ENCODE results near the gene NUDT21.
"Not testable (repeated sequence)": the region's sequence is repeated elsewhere in the genome, so short reads cannot be mapped to it uniquely, and the experiment has no call there.

Gene NUDT21

GRCh38 chr16:56399047-56399446, 52.1 kb downstream of the NUDT21 start:
- no peak overlapping the region for H3K4me3 ChIP-seq (ENCODE audit: low read depth, low read length)
- no peak for DNase-seq (ENCODE audit: low read depth)
- TF ChIP-seq, protein P1, sequence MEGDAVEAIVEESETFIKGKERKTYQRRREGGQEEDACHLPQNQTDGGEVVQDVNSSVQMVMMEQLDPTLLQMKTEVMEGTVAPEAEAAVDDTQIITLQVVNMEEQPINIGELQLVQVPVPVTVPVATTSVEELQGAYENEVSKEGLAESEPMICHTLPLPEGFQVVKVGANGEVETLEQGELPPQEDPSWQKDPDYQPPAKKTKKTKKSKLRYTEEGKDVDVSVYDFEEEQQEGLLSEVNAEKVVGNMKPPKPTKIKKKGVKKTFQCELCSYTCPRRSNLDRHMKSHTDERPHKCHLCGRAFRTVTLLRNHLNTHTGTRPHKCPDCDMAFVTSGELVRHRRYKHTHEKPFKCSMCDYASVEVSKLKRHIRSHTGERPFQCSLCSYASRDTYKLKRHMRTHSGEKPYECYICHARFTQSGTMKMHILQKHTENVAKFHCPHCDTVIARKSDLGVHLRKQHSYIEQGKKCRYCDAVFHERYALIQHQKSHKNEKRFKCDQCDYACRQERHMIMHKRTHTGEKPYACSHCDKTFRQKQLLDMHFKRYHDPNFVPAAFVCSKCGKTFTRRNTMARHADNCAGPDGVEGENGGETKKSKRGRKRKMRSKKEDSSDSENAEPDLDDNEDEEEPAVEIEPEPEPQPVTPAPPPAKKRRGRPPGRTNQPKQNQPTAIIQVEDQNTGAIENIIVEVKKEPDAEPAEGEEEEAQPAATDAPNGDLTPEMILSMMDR (IDR thresholded peaks at IDR 0.05; ENCODE audit: insufficient read depth, low read depth, low read length, missing control alignments), result no peak

- not testable (repeated sequence) for H3K4me3 ChIP-seq (ENCODE audit: low read depth, low read length); DNase-seq (ENCODE audit: low read depth)
Observed at GRCh38 chr16:56396724-56397123, 54.4 kb downstream of the NUDT21 start.

DNA sequence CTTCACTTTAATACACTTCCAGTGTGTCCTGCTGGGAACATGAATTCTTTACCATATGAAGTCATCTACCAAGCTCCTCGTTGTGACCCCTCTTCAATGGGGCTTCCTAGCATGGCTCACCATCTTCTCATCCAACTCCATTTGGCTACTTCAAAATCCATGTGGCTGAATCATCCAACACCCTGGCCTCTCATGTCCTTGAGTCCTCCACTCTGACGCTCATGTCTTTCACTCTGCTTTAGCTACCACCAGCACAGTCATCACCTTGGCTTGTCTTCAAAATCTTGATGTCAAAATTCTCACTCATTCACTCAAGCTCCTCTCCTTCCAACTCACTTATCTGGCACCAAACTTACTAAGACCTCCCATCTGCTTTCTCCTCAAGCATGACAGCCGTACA, 61.6 kb downstream of the NUDT21 start:
- no peak for DNase-seq (ENCODE audit: low read depth)
- H3K4me3 ChIP-seq (ENCODE audit: low read depth, low read length), result no peak overlapping the region
- TF ChIP-seq, protein P1 (IDR thresholded peaks at IDR 0.05; ENCODE audit: insufficient read depth, low read depth, low read length, missing control alignments), result no peak

GRCh38 chr16:56388209-56388608, 62.9 kb downstream of the NUDT21 start:
- H3K4me3 ChIP-seq (ENCODE audit: low read depth, low read length), result no peak overlapping the region
- DNase-seq (ENCODE audit: low read depth), result no peak
- TF ChIP-seq, protein P1 (IDR thresholded peaks at IDR 0.05; ENCODE audit: insufficient read depth, low read depth, low read length, missing control alignments), result no peak

GRCh38 chr16:56387396-56387795, 63.7 kb downstream of the NUDT21 start:
- TF ChIP-seq, protein P1 (IDR thresholded peaks at IDR 0.05; ENCODE audit: insufficient read depth, low read depth, low read length, missing control alignments), result no peak
- H3K4me3 ChIP-seq (ENCODE audit: low read depth, low read length), result no peak overlapping the region
- DNase-seq (ENCODE audit: low read depth), result no peak

DNA sequence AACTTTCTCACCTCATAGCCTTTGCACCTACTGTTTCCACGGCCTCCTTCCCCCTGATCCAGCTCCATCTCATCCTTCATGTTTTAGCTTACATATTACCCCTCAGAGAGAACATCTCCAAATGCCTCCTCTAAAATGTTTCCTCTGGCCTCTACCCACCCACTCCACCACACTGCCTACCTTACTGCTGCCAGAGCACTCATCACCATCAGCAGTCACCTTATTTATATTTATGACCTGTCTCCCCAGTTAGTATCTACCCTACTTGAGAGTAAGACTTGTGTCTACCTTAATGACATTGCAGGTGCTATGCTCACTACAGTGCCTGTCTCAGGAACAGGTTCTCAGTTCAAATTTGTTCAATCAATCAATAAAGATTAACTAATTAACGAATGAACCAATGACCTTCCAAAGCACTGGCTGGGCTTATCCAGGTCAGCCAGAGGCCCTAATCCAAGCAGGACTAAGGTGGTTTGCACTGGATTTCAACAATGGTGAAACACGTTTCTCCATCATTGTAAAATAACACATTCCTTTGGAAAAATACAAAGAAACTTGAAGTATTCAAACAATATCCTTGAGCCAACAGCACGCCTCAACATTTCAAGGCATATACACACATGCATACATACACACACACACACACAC, 66.9 kb downstream of the NUDT21 start:
- no peak overlapping the region for H3K4me3 ChIP-seq (ENCODE audit: low read depth, low read length)
- TF ChIP-seq, protein P1 (IDR thresholded peaks at IDR 0.05; ENCODE audit: insufficient read depth, low read depth, low read length, missing control alignments), result no peak
- DNase-seq (ENCODE audit: low read depth), result no peak

DNA sequence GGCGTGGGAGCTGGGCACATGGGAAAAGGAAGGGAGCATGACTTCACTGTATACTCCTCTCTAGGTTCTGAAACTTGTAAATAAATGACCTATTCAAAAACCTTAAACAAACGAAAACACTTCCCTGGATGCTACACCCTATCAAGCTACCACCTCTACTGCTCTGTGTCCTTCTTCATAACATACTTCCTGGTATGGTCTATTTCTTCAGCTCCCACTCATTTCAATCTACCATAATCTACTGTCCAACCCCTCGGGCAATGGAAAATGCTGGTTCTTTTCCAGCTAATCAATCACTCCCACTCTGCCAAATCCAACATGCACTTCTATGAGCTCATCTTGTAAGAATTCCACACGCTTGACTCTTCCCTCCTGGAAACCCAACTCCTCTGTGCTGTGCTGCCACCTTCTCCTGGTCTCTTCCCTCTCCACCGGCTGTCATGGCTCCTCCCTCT, 68.2 kb downstream of the NUDT21 start:
- no peak for DNase-seq (ENCODE audit: low read depth)
- H3K4me3 ChIP-seq (ENCODE audit: low read depth, low read length), result no peak overlapping the region
- TF ChIP-seq, protein P1 (IDR thresholded peaks at IDR 0.05; ENCODE audit: insufficient read depth, low read depth, low read length, missing control alignments), result no peak
